GM18519 (cell line): ENCODE measurements around the gene SAPCD1.
"Not testable (repeated sequence)": the region's sequence is repeated elsewhere in the genome, so short reads cannot be mapped to it uniquely, and the experiment has no call there.

Source experiments
- ATAC-seq: cut with Tn5 transposase; IDR thresholded peaks from one replicate; pipeline ENCODE4 v1.9.1; 2021; ENCODE audit warnings: mild to moderate bottlenecking, moderate library complexity; ENCODE audit not compliant: unreplicated experiment, low FRiP score

SAPCD1 gene

GRCh38 chr6:31776485-31776988, 14.1 kb downstream of the SAPCD1 start:
- no peak for ATAC-seq

- ATAC-seq: no peak
These were observed 14.7 kb downstream of the SAPCD1 start, which contains the start of gene VWA7 for GRCh38 chr6:31776989-31777666. Gene VWA7, minus strand, starts transcription at chr6:31777328. Its CDS starts 549 bp downstream, at chr6:31776779.

GRCh38 chr6:31777667-31778050, 15.2 kb downstream of the SAPCD1 start:
- ATAC-seq: no peak

- no peak for ATAC-seq
These were observed 15.7 kb downstream of the SAPCD1 start for GRCh38 chr6:31778193-31778592.

- ATAC-seq: no peak
These were observed 16.8 kb downstream of the SAPCD1 start for GRCh38 chr6:31778999-31779885.

- no peak for ATAC-seq
These were observed 17.5 kb downstream of the SAPCD1 start for GRCh38 chr6:31779908-31780307.

GRCh38 chr6:31780507-31781243, 18.2 kb downstream of the SAPCD1 start:
- ATAC-seq: no peak

GRCh38 chr6:31781244-31782125, 19.0 kb downstream of the SAPCD1 start:
- ATAC-seq: no peak

- ATAC-seq: no peak
These were observed 19.8 kb downstream of the SAPCD1 start for GRCh38 chr6:31782126-31782855.

- ATAC-seq: no peak
These were observed 21.9 kb downstream of the SAPCD1 start for GRCh38 chr6:31784098-31784925.

GRCh38 chr6:31785475-31785874, 23.0 kb downstream of the SAPCD1 start:
- no peak for ATAC-seq

- no peak for ATAC-seq
These were observed 29.1 kb downstream of the SAPCD1 start for GRCh38 chr6:31791324-31792089.

- no peak for ATAC-seq
These were observed 29.6 kb downstream of the SAPCD1 start for GRCh38 chr6:31792090-31792374.

- no peak for ATAC-seq
These were observed 30.3 kb downstream of the SAPCD1 start for GRCh38 chr6:31792761-31793171.

- not testable (repeated sequence) for ATAC-seq
These were observed 31.4 kb downstream of the SAPCD1 start for GRCh38 chr6:31793927-31794245.

GRCh38 chr6:31794294-31794865, 31.9 kb downstream of the SAPCD1 start:
- no peak for ATAC-seq

GRCh38 chr6:31794866-31795615, 32.6 kb downstream of the SAPCD1 start:
- peak; percentile 5 for ATAC-seq
